DMS153 (cell line): Measurements from ENCODE around the gene PRR13.
A peak's percentile ranks its signal among the peaks of the same experiment; 100 is the strongest.
"Not testable (repeated sequence)": the region's sequence is repeated elsewhere in the genome, so short reads cannot be mapped to it uniquely, and the experiment has no call there.

Source experiments
- DNase-seq: peaks from one replicate; lab custom pipeline; 2025; lab: John Stamatoyannopoulos, UW

Gene PRR13

DNA sequence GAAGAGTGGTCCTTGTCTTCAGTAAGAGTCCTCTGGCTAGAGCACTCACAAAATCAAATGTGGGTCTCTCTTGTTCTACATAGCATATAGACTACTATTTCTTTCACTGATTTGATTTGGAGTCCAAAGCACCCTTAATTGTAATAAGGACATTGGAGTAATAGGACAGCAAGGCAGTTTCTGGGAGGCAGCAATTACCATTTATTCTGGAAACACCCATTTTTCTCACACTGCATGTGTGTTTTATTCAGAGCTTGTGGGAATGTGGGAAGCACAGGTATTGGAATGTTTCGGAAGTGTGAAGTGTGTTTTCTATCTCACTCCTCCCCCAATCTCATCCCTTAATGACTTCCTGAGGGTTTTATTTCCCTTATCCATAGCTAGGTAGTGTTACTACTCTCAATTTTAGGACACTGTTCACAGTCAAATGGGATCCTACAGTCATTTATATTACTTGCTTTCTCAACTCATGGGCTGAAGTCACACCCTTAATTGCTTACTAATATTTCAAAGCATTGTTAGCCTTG is 30.6 kb downstream of the PRR13 start:
- no peak for DNase-seq

DNA sequence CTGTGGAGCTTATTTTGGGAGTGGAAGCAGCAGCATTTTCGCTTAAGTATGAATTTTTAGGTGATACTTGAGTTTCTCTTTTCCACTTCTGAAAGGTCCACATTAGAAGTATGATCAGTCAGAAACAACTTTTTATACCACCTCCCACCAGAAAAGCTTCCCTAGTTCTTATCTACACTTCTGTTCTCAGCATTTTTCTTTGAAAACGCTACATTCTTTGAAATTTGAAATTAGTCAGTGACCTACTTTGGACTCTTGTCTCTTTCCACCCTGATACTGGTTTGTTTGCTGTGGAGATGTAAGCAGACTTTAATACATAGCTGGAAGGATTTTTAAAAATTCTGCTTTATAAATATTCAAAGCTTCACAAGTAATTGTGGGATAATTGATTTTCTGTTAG is 32.5 kb downstream of the PRR13 start:
- DNase-seq, result no peak

DNA sequence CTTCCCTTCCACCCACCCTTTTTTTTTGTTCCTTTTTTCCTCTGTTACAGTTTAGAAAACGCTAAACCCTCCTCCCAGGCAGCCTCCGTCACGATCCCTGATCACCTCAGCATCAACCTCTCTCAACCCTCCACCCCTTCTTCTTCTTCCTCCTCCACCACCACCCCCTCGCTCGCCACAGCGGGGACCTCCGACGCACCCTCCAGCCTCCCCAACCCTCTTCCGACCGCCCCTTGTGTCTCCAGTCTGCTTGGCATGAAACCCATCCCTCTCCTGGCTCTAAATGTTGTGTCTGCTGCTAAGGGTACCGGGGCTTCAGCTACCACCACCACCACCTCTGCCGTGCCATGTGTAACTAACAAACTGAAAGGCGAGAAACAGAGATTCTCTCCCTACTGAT is 33.3 kb downstream of the PRR13 start:
- no peak for DNase-seq

DNA sequence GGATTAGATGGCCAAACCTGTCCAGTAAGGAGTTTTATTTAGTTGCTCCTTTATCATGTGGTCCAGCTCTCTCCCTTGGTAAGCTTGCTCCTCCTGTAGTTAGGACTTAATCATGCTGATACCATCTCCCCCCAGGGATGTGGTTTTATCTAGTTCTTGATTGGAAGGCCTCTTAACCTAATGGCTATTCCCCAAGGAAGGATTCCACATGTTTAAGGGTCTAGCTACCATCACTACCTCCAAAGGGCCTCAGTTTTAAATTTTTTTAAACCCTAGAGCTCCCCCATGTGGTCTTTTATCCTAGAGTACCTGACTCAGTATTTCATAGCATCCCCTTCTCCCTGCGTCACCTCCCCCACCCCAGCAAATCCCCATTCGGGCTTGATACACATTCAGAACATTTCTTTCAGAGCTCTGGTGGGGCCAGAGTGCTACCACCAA is 35.3 kb downstream of the PRR13 start:
- no peak for DNase-seq

DNA sequence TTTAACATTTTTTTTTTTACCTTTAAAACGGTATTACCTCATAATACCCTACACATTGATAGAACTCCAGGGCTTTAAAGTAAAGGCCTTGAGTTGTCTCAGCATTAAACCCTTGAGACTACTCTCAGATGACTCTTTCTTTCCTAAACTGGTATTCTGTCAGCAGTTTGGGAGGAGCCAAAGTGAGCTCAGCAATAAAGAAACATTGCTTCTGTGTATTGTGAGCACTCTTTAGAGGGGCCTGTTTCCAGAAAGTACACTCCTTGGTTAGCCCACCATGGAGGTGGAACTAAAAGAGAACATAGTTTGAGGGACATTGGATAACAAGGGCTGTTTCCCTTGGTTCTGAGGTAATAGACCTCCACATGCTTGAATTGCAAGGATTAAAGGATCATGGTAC is 37.3 kb downstream of the PRR13 start:
- no peak for DNase-seq

DNA sequence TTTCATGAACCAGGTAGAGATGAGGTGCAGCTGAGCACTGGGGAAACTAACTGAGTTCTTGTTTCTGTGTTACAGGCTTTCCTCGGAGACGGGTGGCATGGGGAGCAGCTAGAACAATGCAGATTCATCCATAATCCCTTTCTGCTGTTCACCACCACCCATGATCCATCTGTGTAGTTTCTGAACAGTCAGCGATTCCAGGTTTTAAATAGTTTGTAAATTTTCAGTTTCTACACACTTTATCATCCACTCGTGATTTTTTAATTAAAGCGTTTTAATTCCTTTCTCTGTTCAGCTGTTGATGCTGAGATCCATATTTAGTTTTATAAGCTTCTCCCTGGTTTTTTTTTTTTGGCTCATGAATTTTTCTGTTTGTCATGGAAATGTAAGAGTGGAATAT is 37.8 kb downstream of the PRR13 start:
- DNase-seq, result no peak

DNA sequence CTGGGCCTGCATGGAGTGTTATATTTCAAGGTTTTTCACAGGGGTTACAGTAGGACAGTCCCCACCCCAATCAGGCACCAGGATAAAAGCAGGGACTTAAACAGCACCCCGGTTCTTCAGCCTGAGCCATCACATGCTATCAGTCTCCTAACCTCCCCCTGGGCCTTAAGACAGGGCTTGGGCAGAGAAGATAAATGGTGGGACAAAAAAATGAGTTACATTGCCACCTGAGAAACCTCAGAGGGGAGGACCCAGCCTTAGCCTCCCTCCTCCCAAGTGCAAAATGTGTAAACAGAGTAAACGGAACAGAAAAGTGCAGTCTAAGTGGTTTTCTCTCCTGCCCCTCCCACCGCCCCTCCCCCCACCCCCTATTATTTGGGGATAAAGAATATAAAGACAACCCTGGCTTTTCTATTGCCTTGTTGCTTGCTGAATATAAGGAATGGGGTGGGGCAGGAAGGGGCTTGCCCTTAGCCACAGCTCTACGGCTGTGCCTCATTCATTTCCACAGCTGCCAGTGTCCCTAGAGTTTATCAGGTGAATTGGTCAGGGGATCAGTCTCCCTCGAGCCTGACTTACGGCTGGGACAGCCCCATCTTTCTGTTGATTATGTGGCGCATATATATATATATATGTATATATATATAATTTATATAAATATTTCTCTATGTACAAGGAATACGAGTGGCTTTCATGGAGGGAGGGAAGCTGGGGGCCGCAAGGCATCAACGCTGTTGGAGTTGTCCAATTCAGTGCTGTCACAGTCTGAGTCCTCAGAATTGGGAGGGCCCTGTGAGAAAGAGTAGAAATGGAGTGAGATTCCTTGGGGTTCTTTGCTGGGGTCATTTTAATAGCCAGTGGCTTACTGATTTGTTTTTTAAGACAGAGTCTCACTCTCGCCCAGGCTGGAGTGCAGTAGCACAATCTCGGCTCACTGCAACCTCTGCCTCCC is 39.2 kb downstream of the PRR13 start:
- no peak for DNase-seq

DNA sequence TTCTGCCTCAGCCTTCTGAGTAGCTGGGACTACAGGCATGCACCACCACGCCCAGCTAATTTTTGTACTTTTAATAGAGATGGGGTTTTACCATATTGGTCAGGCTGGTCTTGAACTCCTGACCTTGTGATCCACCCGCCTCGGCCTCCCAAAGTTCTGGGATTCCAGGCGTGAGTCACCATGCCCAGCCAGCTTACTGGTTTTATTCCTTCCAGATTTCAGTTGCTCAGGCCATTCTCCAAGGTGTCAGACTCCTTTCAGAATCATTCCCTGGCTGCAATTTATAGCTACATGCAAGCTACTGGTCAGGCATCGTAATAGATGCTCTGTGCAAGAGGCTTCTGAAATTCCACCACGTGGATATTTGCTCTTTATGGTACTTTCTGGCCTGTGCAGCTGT is 39.9 kb downstream of the PRR13 start:
- DNase-seq, result not testable (repeated sequence)

DNA sequence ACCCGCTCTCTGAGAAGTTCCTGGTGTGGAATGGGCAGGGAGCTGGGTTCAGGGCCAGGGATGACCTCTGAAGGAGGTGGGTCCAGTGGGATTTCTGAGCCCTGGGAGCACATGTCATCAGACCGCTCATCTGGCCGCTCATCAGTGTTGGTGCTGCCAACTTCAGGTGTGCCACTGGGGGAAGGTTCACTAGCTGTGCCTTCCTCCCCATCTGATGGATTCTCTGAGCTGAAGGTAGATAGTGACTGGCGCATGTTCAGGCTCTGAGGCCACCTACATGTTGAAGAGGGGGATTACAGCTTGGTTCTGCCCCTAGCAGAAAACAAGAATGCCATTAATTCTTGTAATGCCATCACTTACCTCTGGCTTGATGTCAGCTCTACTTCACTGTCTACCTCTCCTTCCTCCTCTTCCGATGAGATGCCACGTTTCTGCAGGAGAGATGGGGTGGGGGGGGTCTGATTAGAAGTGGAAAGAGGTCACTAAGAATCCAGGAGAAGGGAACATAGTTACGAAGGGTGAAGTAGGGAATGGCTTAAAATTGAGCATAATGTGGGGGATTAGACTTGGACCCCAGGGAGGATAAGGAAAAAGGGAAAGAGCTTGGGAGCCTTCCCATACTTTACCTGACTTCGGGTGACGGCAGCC is 40.5 kb downstream of the PRR13 start:
- no peak for DNase-seq

DNA sequence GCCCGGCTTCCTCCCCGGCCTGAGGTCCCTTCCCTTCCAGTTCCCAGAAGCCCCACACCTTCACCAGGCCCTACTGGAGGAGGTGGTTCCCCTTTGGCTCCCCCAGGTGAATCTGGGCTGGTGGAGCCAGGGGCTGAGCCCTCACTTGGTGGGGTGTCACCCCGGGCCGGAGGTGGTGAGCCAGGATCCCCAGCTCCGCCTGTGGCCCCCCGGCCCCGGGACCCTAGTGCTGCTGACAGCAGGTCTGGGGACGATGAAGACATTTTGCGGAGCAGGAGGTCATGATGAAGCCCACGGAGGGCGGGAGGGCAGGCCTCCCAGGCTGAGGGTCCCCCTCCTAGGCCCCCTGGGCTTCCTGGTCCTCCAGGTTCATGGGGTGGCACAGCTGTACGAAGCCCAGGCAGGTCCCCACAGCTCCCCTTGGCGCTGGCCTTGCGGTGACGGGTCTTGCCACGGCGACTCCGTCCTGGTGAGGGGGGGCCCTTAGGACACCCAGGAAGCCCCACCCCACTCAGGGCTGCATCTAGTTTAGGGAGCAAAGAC is 41.2 kb downstream of the PRR13 start:
- DNase-seq, result no peak

DNA sequence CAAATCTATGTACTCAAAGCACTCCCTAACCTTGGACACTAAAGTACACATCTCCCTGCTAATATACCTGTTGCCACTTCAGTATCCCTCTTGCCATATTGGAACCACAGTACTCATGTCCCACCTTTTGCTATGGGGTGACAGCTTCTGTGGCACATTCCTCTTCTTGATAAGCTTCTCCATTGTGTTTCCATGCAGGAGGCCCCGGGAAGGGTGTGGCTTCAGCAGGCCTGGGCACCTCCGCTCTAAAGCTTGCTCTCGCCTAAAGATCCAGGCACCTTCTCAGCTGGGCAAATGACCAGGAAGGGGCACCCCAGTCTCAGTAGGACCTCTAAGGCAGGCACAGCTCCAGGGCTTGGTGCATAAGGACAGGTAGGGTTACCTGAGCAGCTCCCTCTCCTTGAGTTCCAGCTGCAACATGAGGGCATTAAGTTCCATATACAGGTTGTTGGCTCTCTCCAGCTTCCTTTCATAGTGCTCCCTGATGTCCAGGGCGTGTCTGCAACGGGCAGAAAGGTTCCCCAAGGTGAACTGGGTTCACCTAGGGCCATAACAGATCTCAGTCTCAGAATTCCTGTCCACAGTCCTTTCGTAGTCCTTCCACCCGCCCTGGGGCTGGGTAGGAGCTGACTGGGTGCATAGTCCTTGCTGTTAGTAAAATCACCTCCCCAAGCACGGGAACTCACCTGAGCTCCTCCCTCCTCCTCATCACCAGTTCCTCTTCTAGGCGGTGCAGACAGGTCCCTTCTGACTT is 41.9 kb downstream of the PRR13 start:
- DNase-seq, result no peak

DNA sequence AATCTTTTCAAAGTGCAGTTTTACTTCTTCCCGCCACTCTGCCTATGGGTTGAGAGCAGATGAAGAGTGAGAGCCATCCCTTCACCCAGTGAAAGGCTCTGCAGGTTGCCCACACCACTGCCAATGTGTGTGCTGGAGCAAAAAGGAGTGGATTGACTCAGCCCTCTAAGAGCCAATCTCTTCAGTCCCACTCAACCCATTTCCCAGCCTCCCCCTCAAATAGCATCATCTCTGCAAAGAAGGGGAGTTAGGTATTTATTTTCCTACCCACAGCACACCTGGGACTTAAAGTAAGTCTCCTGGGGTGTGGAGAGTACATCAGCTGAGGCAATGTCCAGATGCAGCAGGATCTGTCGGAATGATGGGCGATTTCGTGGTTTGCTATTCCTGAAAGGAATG is 42.4 kb downstream of the PRR13 start:
- DNase-seq, result no peak

DNA sequence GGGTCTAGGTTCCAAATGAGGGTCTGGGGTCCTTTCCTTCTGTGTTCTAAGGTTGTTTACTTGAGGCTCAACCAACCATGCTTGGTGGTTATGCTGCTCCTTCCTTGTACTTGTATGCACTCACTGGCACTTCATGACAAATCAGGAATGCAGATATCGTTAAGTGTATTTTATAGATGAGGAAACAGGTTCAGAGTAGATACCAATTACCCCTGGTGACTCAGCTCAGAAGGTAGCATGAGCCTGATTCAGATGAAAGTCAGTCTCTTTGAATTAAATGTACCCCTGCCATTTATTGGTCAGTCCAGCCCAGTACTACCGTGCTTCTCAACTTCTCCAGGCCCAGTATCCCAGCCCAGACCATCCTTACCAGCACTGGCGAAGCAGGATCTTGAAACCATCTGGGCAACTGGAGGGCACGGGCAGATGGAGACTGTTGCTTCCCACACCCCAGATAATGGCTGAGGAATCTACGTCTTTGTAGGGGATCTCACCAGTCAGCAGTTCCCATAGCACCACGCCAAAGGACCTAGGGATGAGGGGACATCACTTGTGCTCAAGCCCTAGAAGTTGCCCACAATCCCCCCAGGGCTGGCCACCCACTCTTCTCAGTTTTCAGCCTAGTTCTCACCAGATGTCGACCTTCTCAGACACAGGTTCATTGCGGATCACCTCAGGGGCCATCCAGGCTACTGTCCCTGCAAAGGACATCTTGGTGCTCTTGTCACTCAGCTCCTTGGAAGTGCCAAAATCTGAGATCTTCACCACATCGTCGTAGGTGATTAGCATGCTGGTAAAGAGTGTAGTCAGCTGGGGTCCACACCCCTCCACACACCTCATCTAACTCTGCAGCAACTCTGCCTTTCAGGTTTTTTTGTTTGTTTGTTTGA is 43.4 kb downstream of the PRR13 start:
- no peak for DNase-seq

DNA sequence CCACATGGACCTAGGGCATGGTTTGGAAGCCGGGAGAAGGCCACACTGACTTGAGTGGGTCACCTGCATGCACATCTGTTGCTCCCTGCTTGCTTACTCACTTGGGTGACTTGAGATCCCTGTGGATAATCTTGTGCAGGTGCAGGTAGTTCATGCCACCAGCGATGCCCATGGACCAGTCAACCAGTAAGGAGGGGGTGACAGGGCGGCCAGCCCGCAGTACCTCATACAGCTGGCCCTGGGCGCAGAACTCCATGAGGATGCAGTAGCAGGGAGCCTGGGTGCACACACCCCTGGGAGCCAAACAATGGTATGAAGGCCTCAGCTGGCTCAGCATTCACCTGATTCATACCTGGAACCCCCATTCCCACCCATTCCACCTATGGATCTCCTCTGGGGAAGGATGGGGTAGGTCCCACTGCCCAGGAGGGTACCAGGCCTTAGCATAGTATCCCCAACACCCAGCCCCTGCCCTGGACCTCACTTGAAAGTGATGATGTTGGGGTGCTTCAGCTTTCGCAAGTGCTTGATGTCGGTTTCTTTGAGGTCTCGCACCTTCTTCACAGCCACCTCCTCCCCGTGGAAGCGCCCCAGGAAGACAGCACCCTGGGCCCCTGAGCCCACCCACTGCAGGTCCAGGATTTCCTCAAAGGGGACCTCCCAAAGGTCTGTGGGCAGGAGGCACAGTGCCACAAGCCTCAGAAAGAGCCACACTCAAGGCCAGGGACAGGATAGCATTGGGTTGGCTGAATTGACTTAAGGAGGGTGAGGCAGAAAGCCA is 44.6 kb downstream of the PRR13 start:
- no peak for DNase-seq

DNA sequence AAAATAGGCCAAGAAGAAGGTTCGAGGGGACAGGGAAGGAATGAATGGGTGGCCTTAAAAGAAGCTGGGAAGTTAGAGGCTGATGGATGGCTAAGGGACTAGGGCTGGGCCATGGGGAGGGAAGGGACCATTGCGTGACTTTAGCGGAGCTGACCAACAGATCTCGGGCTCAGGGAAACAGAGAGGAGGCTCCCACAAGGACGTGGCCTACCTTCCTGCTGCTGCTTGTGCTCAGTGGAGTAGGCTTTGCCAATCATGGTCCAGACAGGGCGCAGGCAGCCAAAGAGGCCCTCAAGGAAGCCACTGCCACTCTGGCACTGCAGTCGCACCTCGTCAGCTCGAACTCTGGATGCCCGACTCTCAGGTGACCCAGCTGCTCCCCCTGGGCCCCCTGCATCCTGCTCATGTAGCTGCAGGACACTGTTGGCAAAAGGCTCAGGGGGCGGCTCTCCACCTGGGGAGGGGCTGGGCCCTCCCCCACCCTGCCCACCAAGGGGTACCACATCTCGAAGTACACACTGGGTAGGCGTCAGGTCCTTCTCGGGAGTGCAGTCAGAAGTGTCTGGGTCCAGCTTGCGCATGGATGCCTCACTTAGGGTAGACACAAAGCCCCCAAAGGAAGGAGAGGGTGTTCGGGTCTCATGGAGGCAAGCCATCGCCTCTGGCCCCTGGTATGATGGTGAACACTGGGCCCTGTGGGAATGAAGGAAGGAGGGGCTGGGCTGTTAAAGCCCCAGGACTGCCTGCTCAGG is 45.4 kb downstream of the PRR13 start:
- no peak for DNase-seq

DNA sequence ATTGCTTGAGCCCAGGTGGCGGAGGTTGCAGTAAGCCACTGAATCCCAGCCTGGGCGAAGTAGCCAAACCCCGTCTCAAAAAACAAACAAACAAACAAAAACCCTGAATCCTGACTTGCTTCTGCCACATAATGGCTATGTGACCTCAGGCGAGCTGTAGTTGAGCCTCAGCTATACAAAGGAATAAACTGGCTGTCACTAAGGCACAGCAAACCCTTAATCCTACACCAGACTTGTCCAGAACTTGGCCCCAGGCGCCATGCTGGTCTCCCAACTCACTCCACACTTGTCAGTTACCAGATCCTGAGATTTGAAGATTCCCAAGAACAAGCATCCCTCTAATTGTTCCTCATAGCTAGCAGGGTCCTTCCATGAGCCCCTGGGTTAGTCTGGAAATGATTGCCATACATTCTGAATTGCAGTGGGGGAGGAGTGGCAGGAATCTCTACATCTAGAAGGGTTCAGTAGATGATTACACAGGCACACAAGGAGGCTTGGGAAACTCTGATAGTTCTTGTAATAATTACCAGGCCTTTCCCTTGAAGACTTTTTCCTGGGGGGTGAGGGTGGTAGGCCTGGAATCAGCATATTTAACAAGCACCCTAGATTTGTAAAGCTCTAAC is 47.8 kb downstream of the PRR13 start:
- DNase-seq, result no peak

DNA sequence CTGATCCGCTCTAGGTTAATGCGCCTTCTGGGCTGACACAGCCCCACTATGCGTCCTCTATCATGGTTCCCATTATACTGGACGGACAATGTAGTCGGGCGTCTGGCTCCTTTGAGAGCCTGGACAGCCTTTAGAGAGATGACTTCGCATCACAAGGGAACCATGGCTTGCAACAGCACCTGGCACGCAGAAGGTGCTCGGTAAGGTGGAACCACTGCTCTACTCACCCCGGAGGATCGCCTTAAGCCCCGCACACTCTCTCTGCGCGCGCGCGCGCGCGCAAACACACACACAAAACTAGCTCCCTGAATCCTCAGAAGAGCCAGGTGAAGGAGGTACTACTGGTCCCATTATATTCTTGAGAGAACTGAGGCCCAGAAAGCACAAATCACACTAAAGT is 50.7 kb downstream of the PRR13 start:
- DNase-seq, result no peak

DNA sequence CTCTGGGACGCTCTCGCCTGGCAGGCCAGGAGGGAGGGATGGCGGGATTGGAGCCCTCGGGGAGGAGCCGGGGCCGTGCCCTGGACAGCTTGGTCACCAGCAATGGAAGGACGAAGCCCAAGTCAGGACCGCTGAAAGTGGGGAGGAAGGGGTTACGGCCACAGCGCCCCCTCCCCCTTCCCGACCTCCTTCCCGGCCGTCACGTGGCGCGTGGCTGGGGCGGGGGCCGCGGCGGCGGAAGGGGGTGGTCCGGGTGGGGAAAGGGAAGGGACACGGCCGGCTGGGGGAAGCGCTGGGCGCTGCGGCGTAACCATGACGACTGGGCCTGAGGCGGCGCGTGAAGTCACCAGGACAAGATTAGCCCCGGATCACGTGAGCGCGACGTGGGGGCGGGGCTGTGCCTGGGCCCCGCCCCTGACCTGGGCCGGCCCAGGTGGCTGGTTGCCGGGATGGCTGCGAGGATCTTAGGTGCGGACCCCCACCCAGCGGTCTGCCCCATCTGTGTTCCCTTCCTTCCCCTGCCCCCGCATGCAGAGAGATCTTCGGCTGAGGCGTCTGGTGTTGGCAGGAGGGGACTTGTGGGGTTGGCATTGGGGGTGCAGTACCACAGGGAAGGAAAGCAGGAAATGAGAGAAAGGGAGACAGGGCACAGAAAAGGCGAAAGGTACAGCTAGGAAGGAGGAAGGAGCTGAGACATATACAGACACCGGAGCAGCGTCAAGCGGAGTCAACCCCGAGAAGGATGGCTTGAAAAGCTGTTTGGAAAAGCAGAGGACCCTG is 51.5 kb downstream of the PRR13 start:
- peak; percentile 63 for DNase-seq
